ENCODE results near the gene NR3C2. TPM values are rescaled to one million over a fixed set of nuclear protein-coding genes. Genes with fewer than 3 reads are reported as not detected.

Gene NR3C2
- total and polyA plus RNA-seq, 2 of the 4 experiments (the other 2 are of a cell fraction), result 1.1 to 2.3 TPM

GRCh38 chr4:148240241-148240640, 202.0 kb downstream of the NR3C2 start:
- WGBS, 2 experiments (ENCODE audit: extremely low coverage in 2 of 2, insufficient read length in 1 of 2), result no CpG with 5 or more reads among the region's 4 CpGs
- Histone ChIP-seq H3K4me1 (ENCODE audit: control insufficient read depth, insufficient read depth, low read length) (no peaks in the 10 kb centered on the region), H3K9me1 (ENCODE audit: insufficient read depth, low read length) (no peaks in the 10 kb centered on the region), H4K5ac (ENCODE audit: low read depth, low read length) (no peak overlapping the region), H3K9me3 (ENCODE audit: control insufficient read depth, insufficient read depth, low read length) (no peaks in the 10 kb centered on the region), H3K4ac (ENCODE audit: low read depth, low read length) (no peak overlapping the region), H3K27me3 (ENCODE audit: control insufficient read depth, insufficient read depth, low read length) (no peaks in the 10 kb centered on the region), H3K23ac (ENCODE audit: low read depth, low read length) (no peak overlapping the region), H3K4me2 (ENCODE audit: low read depth, low read length) (no peak overlapping the region), H4K91ac (ENCODE audit: insufficient read depth, low read depth, low read length) (no peak overlapping the region), H3K36me3 (ENCODE audit: control insufficient read depth, insufficient read depth, low read length) (no peaks in the 10 kb centered on the region), H3K4me3 (ENCODE audit: insufficient read depth, low read depth, low read length) (no peak overlapping the region), H3K79me1 (ENCODE audit: low read depth in 1 of 2, low read length in 2 of 2) (no peaks in the 10 kb centered on the region), H2BK5ac (ENCODE audit: low read depth, low read length, poor library complexity, severe bottlenecking) (no peak overlapping the region), H2BK120ac (ENCODE audit: low read depth, low read length) (no peak overlapping the region), H2AK5ac (ENCODE audit: low read depth, low read length) (no peak overlapping the region), H3K27ac (ENCODE audit: insufficient read depth, low read length) (no peak overlapping the region), H4K8ac (ENCODE audit: low read depth in 2 of 2, low read length in 2 of 2) (no peak overlapping the region), H3K9ac (ENCODE audit: low read depth, low read length) (no peak overlapping the region), H4K20me1 (ENCODE audit: insufficient read depth, low read length) (no peaks in the 10 kb centered on the region), H2BK20ac (ENCODE audit: low read depth, low read length) (no peak overlapping the region), H3K56ac (ENCODE audit: extremely low read depth, insufficient read depth, low read length) (no peak overlapping the region), H2BK15ac (ENCODE audit: low read depth, low read length) (no peak overlapping the region), H3K14ac (replicated peaks; ENCODE audit: low read depth, low read length) (no peak overlapping the region), H2AFZ (replicated peaks; ENCODE audit: low read length, poor library complexity) (no peak overlapping the region), H3K18ac (ENCODE audit: low read depth, low read length) (no peak overlapping the region), H2AK9ac (replicated peaks; ENCODE audit: low read depth, low read length, poor library complexity) (no peak overlapping the region)
- POLR2A ChIA-PET (ENCODE audit: unreplicated experiment), result no interaction called here
- DNase-seq (no peak), ATAC-seq (ENCODE audit: low read depth) (no peak)
- TF ChIP-seq MAFK (IDR thresholded peaks at IDR 0.05; ENCODE audit: low read depth, low read length), result no peak
- no peak for TF ChIP-seq USF2 (IDR thresholded peaks at IDR 0.05; ENCODE audit: low read depth, low read length)
- no peak for TF ChIP-seq CTCF (conservative IDR thresholded peaks at IDR 0.05; ENCODE audit: low read depth, low read length)
- no peak for TF ChIP-seq MXI1 (IDR thresholded peaks at IDR 0.05; ENCODE audit: borderline replicate concordance, low read depth, low read length)
- no peak for TF ChIP-seq RAD21 (IDR thresholded peaks at IDR 0.05; ENCODE audit: low read length)
- no peak for TF ChIP-seq NFE2L2 (IDR thresholded peaks at IDR 0.05; ENCODE audit: low read depth, low read length)
- TF ChIP-seq RCOR1 (IDR thresholded peaks at IDR 0.05; ENCODE audit: insufficient replicate concordance, low read length), result no peak
- no peak for TF ChIP-seq POLR2A (IDR thresholded peaks at IDR 0.05; ENCODE audit: low read depth, low read length)
- no peak for TF ChIP-seq BHLHE40 (IDR thresholded peaks at IDR 0.05; ENCODE audit: low read depth, low read length)
- no peak for TF ChIP-seq ELK1 (IDR thresholded peaks at IDR 0.05; ENCODE audit: borderline replicate concordance, low read depth, low read length)
- TF ChIP-seq RFX5 (IDR thresholded peaks at IDR 0.05; ENCODE audit: low read depth, low read length), result no peak
- no peak for TF ChIP-seq CHD1 (IDR thresholded peaks at IDR 0.05; ENCODE audit: low read depth, low read length)
- no peak for TF ChIP-seq SMC3 (IDR thresholded peaks at IDR 0.05; ENCODE audit: low read depth, low read length)
- no peak for TF ChIP-seq CEBPB (IDR thresholded peaks at IDR 0.05; ENCODE audit: low read depth, low read length)
- TF ChIP-seq MAZ (IDR thresholded peaks at IDR 0.05; ENCODE audit: borderline replicate concordance, low read depth, low read length), result no peak
- TF ChIP-seq FOS (IDR thresholded peaks at IDR 0.05; ENCODE audit: low read depth, low read length), result no peak
- intact Hi-C loops (cut with micrococcal nuclease), result no loop called here
- in situ Hi-C loops (cut with MboI; ENCODE audit: low sequenced_read_pairs), result no loop called here
- CTCF ChIA-PET, result no interaction called here
- no TSS peak for BruUV-seq (replicated peaks)
- dilution Hi-C loops (cut with HindIII; ENCODE audit: low sequenced_read_pairs, unreplicated experiment), result no loop called here

All from IMR-90 (cell line).